Stimulated activated CD4-positive, alpha-beta T cell treated with anti-CD3 and anti-CD28 coated beads, TNF-alpha, amount 100 ng/mL, for 24 hours (primary cell): ENCODE results near the gene LCN9.
"Not testable (repeated sequence)": the region's sequence is repeated elsewhere in the genome, so short reads cannot be mapped to it uniquely, and the experiment has no call there.

Experiments used
- DNase-seq, 3 experiments: peaks; one replicate each; pipeline ENCODE4 v3.0.0-alpha.2; 2020; ENCODE audit warnings: low read depth in 3 of 3

The LCN9 gene

GRCh38 chr9:135662758-135663450, at the start of gene LCN9:
Gene LCN9 (plus strand): TSS chr9:135663309. CDS start chr9:135663322, 13 bp downstream.
- no peak for DNase-seq

GRCh38 chr9:135613946-135614805, 48.9 kb upstream of the LCN9 start:
- no peak for DNase-seq

- DNase-seq: no peak
Measured at GRCh38 chr9:135614821-135615665, 48.1 kb upstream of the LCN9 start.

- no peak for DNase-seq
Measured at GRCh38 chr9:135615666-135616618, 47.2 kb upstream of the LCN9 start.

- no peak for DNase-seq
Measured at GRCh38 chr9:135616619-135617537, 46.2 kb upstream of the LCN9 start.

- DNase-seq: no peak
Measured at GRCh38 chr9:135617538-135617900, 45.6 kb upstream of the LCN9 start.

- DNase-seq: no peak
Measured at GRCh38 chr9:135617991-135618411, 45.1 kb upstream of the LCN9 start.

GRCh38 chr9:135618866-135619598, 44.1 kb upstream of the LCN9 start:
- no peak for DNase-seq

GRCh38 chr9:135619599-135619886, 43.6 kb upstream of the LCN9 start:
- no peak for DNase-seq

- no peak for DNase-seq
Measured at GRCh38 chr9:135620558-135620957, 42.6 kb upstream of the LCN9 start.

GRCh38 chr9:135622415-135623020, 40.6 kb upstream of the LCN9 start:
- DNase-seq: no peak

GRCh38 chr9:135624282-135624681, 38.8 kb upstream of the LCN9 start:
- DNase-seq: no peak

- DNase-seq: no peak
Measured at GRCh38 chr9:135632841-135633240, 30.3 kb upstream of the LCN9 start.

GRCh38 chr9:135636930-135637530, 26.1 kb upstream of the LCN9 start:
- DNase-seq: not testable (repeated sequence)

GRCh38 chr9:135639196-135639595, 23.9 kb upstream of the LCN9 start, which contains the start of gene GLT6D1:
Gene GLT6D1 (minus strand): TSS chr9:135639540. CDS start chr9:135639187, 353 bp downstream.
- DNase-seq: no peak

- DNase-seq: no peak
Measured at GRCh38 chr9:135641047-135641446, 22.1 kb upstream of the LCN9 start.

- DNase-seq: no peak
Measured at GRCh38 chr9:135641745-135642144, 21.4 kb upstream of the LCN9 start.

- no peak for DNase-seq
Measured at GRCh38 chr9:135644631-135645218, 18.4 kb upstream of the LCN9 start.
